ENCODE measurements around the gene SHOC2. TPM values are rescaled to one million over a fixed set of nuclear protein-coding genes. Genes with fewer than 3 reads are reported as not detected.

SHOC2 gene
- total and polyA plus RNA-seq, 12 donors, result 18.6 to 68.2 (median 48.5) TPM

DNA sequence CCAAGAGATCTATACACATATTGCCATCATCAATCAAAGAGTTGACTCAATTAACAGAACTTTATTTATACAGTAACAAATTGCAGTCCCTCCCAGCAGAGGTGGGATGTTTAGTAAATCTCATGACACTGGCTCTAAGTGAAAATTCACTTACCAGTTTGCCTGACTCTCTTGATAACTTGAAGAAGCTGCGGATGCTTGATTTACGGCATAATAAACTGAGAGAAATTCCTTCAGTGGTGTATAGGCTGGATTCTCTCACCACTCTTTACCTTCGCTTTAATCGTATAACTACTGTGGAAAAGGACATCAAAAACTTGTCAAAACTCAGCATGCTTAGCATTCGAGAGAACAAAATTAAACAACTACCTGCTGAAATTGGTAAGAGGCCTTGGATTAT is 45.3 kb downstream of the SHOC2 start:
- intact Hi-C loops (cut with DNase I), result no loop called here

DNA sequence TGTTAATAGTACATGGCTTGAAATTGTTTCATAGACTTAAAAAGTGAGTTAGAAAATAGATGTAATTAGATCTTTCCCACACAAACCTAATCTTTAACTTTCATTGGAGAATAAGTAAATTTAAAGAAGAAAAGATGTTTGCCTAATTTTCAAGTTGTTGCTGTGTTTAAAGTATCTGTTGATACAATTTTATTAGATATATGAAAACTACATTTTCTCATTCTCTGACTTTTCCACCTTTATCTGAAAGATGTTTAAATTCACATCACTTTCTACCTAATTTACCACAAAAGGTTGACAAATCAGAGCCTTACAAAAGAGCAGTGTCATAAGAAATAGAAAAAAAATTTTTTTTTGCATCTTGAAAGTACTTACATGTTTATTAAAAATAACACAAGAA is 45.8 kb downstream of the SHOC2 start:
- Histone ChIP-seq H3K4me3 (no peak overlapping the region), H3K9me3 (no peaks in the 10 kb centered on the region), H3K4me1 (peaks cover 0 to 61% (median 39%) of the 10 kb centered on the region in 9 donors), H3K36me3 (peaks cover 0 to 15% (median 0%) of the 10 kb centered on the region in 9 donors), H3K27ac (no peak overlapping the region), H3K27me3 (no peaks in the 10 kb centered on the region)
- TF ChIP-seq, protein P1, sequence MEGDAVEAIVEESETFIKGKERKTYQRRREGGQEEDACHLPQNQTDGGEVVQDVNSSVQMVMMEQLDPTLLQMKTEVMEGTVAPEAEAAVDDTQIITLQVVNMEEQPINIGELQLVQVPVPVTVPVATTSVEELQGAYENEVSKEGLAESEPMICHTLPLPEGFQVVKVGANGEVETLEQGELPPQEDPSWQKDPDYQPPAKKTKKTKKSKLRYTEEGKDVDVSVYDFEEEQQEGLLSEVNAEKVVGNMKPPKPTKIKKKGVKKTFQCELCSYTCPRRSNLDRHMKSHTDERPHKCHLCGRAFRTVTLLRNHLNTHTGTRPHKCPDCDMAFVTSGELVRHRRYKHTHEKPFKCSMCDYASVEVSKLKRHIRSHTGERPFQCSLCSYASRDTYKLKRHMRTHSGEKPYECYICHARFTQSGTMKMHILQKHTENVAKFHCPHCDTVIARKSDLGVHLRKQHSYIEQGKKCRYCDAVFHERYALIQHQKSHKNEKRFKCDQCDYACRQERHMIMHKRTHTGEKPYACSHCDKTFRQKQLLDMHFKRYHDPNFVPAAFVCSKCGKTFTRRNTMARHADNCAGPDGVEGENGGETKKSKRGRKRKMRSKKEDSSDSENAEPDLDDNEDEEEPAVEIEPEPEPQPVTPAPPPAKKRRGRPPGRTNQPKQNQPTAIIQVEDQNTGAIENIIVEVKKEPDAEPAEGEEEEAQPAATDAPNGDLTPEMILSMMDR (IDR thresholded peaks at IDR 0.05), result no peak
- intact Hi-C loops (cut with DNase I), result no loop called here
- ATAC-seq (no peak), DNase-seq (no peak)

More for the DNA sequence above, 45.3 kb downstream of the SHOC2 start:
- Histone ChIP-seq H3K4me3 (no peak overlapping the region), H3K9me3 (no peaks in the 10 kb centered on the region), H3K4me1 (peaks cover 0 to 66% (median 44%) of the 10 kb centered on the region in 9 donors), H3K27ac (no peak overlapping the region), H3K27me3 (no peaks in the 10 kb centered on the region), H3K36me3 (peaks cover 0 to 15% (median 0%) of the 10 kb centered on the region in 9 donors)
- DNase-seq (no peak), ATAC-seq (no peak)
- TF ChIP-seq, protein P1 (IDR thresholded peaks at IDR 0.05), result no peak
- 97 to 98% methylated on average over 5 of the region's 5 CpGs for WGBS, 2 donors

DNA sequence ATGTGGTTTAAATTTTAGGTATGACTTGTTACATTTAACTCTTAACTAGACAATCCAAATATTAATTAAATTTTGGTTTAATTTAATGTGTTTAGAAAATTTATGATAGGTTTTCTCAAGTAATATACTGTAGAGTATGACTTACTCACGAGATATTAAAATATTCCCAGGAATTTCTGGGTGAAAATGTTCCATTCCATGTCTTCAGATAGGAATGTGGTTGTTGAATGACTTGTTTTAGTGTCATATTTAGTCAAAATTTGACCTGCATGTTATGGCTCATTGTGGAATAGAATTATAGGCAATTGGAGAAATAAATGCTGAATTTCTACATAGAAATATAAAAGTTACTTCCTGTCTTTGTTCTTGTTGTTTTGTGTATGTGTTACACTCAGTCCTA is 46.7 kb downstream of the SHOC2 start:
- intact Hi-C loops (cut with DNase I), result no loop called here
- no peak overlapping the region for H3K27ac ChIP-seq
- H3K4me3 ChIP-seq, result no peak overlapping the region
- no peaks in the 10 kb centered on the region for H3K27me3 ChIP-seq
- peaks cover 0 to 60% (median 35%) of the 10 kb centered on the region in 9 donors for H3K4me1 ChIP-seq
- WGBS, 2 donors, result 95 to 98% methylated on average over 1 of the region's 1 CpG
- no peak for ATAC-seq
- DNase-seq, result no peak
- TF ChIP-seq, protein P1 (IDR thresholded peaks at IDR 0.05), result no peak
- H3K9me3 ChIP-seq, result no peaks in the 10 kb centered on the region
- H3K36me3 ChIP-seq, result peaks cover 0 to 15% (median 0%) of the 10 kb centered on the region in 9 donors

DNA sequence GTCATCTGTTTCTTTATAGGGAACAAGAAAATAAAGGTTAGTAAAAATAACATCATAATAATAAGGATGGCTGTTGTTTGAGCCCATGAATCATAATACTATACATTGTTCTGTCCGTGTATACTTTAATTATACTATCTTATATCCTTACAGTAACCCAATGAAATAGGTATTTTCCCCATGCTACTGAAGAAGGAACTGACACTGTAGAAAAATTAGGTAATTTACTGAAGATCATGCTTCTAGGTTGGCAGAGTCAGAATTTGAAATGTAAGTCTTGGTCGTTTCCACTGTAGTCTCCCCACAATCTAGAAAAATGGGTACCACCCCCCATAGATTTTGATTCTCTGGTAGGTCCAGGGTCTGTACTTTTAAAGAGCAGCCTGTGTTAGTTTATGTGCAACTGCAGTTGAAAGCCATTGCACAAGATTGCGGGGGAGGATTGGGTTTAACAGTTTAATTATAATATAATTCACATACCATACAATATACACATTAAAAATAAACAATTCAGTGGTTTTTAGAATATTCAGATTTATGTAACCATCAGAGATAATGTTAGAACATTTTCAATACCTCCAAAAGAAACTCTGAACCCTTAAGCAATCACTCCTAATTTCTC is 47.7 kb downstream of the SHOC2 start:
- DNase-seq, result no peak
- TF ChIP-seq, protein P1 (IDR thresholded peaks at IDR 0.05), result no peak
- H3K27me3 ChIP-seq, result no peaks in the 10 kb centered on the region
- no peak overlapping the region for H3K4me3 ChIP-seq
- no peaks in the 10 kb centered on the region for H3K9me3 ChIP-seq
- H3K4me1 ChIP-seq, result peaks cover 0 to 52% (median 28%) of the 10 kb centered on the region in 9 donors
- intact Hi-C loops (cut with DNase I), result no loop called here
- 81 to 88% methylated on average over 3 of the region's 3 CpGs for WGBS, 2 donors
- no peak for ATAC-seq
- H3K27ac ChIP-seq, result no peak overlapping the region
- H3K36me3 ChIP-seq, result peaks cover 0 to 15% (median 0%) of the 10 kb centered on the region in 9 donors
